ENCODE data around the gene AICDA.

DNA sequence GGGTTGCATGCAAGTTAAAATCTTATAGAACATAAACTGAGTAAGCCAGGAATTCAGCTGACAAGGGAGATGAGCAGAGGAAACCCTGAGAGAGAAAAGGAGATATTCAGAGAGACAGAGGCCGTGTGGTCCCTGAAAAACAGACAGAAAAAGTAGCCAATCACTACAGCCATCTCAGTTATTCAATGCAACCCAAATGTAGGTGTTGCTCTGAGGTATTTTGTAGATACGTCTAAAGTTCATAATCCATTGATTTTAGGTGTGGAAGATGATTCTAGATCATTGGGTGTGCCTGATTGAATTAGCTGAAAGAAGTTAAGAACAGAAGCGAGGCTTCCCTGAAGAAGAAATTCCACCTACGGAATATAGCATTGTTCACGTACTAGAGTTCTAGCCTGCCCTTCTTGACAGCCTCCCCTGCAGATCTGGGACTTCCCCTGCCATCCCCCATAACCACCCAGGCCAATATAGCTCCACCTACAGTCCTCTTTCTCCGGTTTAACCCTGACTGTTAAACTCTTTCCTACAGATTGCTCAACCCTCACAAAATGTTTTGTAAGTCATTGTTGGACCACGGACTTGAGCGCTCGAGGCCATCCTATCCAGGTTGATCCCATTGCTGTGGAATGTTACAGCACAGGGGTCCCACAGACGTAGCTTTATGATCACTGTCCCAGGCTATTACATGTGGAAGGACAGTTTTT is 21.7 kb downstream of the AICDA start:
- TF ChIP-seq, protein P1, sequence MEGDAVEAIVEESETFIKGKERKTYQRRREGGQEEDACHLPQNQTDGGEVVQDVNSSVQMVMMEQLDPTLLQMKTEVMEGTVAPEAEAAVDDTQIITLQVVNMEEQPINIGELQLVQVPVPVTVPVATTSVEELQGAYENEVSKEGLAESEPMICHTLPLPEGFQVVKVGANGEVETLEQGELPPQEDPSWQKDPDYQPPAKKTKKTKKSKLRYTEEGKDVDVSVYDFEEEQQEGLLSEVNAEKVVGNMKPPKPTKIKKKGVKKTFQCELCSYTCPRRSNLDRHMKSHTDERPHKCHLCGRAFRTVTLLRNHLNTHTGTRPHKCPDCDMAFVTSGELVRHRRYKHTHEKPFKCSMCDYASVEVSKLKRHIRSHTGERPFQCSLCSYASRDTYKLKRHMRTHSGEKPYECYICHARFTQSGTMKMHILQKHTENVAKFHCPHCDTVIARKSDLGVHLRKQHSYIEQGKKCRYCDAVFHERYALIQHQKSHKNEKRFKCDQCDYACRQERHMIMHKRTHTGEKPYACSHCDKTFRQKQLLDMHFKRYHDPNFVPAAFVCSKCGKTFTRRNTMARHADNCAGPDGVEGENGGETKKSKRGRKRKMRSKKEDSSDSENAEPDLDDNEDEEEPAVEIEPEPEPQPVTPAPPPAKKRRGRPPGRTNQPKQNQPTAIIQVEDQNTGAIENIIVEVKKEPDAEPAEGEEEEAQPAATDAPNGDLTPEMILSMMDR (IDR thresholded peaks at IDR 0.05) = no peak
- TF ChIP-seq POLR2A (IDR thresholded peaks at IDR 0.05) = no peak
